Stimulated activated CD4-positive, alpha-beta T cell treated with anti-CD3 and anti-CD28 coated beads, TNF-alpha, amount 100 ng/mL, for 48 hours (primary cell): ENCODE measurements around the gene IKBIP.
A peak's percentile ranks its signal among the peaks of the same experiment; 100 is the strongest.
"Not testable (repeated sequence)": the region's sequence is repeated elsewhere in the genome, so short reads cannot be mapped to it uniquely, and the experiment has no call there.

Experiments
- DNase-seq, 3 donors: peaks; one replicate each; pipeline ENCODE4 v3.0.0-alpha.2; 2020; ENCODE audit warnings: low read depth in 3 of 3

IKBIP gene

GRCh38 chr12:98637068-98637467, 7.5 kb downstream of the IKBIP start:
- DNase-seq = no peak

- no peak for DNase-seq
Measured at GRCh38 chr12:98635657-98636323, 8.8 kb downstream of the IKBIP start.

GRCh38 chr12:98618952-98619351, 25.6 kb downstream of the IKBIP start:
- DNase-seq = no peak

- no peak for DNase-seq
Measured at GRCh38 chr12:98612696-98613334, 31.8 kb downstream of the IKBIP start.

- no peak for DNase-seq
Measured at GRCh38 chr12:98610596-98610995, 34.0 kb downstream of the IKBIP start.

GRCh38 chr12:98606359-98606988, 38.1 kb downstream of the IKBIP start:
- DNase-seq = no peak

- no peak for DNase-seq
Measured at GRCh38 chr12:98601924-98602323, 42.7 kb downstream of the IKBIP start.

GRCh38 chr12:98597313-98597712, 47.3 kb downstream of the IKBIP start:
- not testable (repeated sequence) for DNase-seq

- DNase-seq = no peak
Measured at GRCh38 chr12:98595243-98595988, 49.2 kb downstream of the IKBIP start.

GRCh38 chr12:98594050-98594835, 50.3 kb downstream of the IKBIP start:
- peak in 2 of 3 donors; percentile 1 to 8 for DNase-seq

GRCh38 chr12:98593351-98594049, 51.1 kb downstream of the IKBIP start, which contains the start of gene SLC25A3:
TSS of gene SLC25A3 (plus strand) at chr12:98593686. CDS start at chr12:98593979, 293 bp downstream.
- DNase-seq = peak; percentile 86 to 93 (median 89)

GRCh38 chr12:98592825-98593322, 51.7 kb downstream of the IKBIP start:
- no peak for DNase-seq

GRCh38 chr12:98591209-98591608, 53.4 kb downstream of the IKBIP start:
- DNase-seq = no peak

GRCh38 chr12:98587084-98587483, 57.5 kb downstream of the IKBIP start:
- no peak for DNase-seq

- no peak for DNase-seq
Measured at GRCh38 chr12:98582093-98582492, 62.5 kb downstream of the IKBIP start.

GRCh38 chr12:98581101-98581500, 63.5 kb downstream of the IKBIP start:
- no peak for DNase-seq

GRCh38 chr12:98580695-98581094, 63.9 kb downstream of the IKBIP start:
- no peak for DNase-seq

- DNase-seq = no peak
Measured at GRCh38 chr12:98579835-98580234, 64.8 kb downstream of the IKBIP start.

- DNase-seq = no peak
Measured at GRCh38 chr12:98579347-98579746, 65.2 kb downstream of the IKBIP start.

- no peak for DNase-seq
Measured at GRCh38 chr12:98578821-98579220, 65.8 kb downstream of the IKBIP start.

- no peak for DNase-seq
Measured at GRCh38 chr12:98578392-98578791, 66.2 kb downstream of the IKBIP start.
